Ramos (cell line): Measurements from ENCODE around the gene PABPN1.

Experiments used
- in situ Hi-C: fragments of 300-500 bp; cut with MboI; formaldehyde crosslinking; loops from one replicate; pipeline ENCODE4 v1.14.3; 2022; ENCODE audit warnings: low sequenced_read_pairs; ENCODE audit not compliant: unreplicated experiment

The PABPN1 gene

DNA sequence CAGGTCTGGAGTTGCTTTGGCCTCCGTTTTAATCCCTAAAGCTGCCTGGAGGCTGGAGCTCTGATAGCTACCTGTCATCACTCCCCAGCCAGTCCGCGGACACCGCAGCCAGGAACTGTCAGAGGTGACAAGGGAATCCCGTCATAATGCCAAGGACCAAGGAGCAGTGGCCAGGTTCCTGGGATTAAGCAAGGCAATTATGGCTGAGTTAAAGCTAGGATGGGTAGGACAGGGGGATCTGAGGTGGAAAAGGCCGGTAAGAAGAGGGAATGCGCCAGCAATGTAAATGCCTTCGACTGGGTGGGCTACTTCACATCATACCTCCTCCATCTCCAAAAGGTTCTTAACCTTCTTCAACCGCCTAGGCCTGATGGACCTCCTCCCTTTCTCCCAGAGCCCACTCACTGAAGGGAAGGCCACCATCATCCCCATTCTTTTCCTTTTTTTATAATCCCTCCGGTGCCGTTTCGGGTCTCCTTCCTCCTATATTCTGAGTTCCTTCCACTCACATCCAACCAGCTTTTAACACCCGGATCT lies 20.5 kb upstream of the PABPN1 start:
- in situ Hi-C loops, result loop anchor here (10.0 to 25.0 kb wide), 2 partner anchors 264 to 862 kb away; partner anchors contain the start of genes AP1G2, IRF9 and REC8

DNA sequence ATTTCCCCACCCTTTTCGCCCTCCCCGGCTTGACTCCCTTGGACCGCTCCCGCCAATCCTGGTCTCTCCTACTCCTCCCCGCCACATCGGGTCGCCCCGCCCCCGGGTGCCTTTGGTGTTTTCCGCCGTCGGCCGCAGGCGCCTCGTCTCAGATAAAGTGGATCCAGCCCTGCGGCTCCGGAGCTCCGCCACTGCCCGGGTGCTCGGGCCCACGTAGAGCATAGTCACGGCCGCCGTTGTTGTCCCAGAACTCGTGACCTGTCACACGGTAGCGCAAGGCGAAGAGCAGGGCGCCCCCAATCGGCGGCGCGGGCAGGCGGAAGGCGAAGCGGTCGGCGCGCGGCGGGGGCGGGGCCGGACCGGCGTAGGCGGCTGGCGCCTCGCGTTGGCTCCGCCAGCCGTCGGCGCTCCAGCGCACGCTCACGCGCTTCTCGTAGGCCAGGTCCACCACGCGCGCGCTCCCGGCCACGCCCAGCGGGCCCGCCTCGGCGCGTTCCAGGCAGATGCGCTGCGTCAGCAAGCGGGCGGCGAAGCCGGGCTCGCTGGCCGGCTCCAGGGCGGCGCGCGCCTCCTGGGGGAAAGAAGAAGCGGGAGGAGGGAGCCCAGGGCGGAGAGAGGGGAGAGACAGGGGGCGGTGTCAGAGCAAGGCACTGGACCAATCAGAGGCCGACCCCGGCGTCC lies 19.8 kb upstream of the PABPN1 start:
- in situ Hi-C loops, result loop anchor here (10.0 to 25.0 kb wide), 2 partner anchors 263 to 861 kb away; partner anchors contain the start of genes AP1G2, IRF9 and REC8

- in situ Hi-C loops, result loop anchor here (10.0 to 25.0 kb wide), 2 partner anchors 263 to 860 kb away; partner anchors contain the start of genes AP1G2, IRF9 and REC8
Observed at GRCh38 chr14:23301969-23302289, 19.3 kb upstream of the PABPN1 start.

DNA sequence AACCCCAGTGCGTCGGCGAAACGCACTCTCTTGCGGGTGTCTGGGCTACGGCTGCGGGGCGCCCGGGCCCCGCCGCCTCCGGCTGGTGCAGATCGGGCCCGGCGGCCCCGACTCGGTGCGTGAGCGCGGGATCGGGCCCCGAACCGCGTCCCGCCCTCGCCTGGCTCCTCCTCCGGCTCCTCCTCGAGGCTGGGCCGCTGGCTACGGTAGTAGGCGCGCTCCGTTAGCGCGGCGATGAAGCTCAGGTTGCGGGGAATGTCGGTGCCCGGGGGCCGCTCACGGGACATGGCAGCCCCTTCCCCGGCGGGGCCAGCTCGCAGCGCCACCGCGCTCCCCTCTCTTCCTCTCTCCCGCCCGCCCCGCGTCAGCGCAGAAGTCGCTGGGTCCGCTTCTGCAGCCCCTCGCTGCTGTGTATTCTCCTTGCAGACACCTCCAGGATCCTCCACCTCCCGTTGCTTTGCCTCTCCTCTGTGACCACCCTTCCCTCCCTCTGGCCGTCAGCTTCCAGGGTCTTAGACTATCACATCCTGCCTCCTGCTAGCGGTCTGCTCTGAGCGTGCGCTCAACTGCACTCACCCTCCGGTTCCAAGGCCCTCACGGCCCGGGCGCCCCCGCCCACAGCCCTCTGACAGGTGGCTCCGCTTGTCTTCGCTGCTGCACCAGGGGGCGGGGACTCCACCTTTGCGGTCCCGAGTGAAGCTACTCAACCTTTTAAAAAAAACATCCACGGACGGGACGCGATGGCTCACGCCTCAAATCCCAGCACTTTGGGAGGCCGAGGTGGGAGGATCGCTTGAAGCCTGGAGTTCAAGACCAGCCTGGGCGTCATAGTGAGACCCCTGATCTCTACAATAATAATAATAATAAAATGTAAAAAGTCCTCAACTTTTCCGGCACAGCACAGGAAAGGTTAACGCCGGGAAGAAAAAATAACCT lies 18.7 kb upstream of the PABPN1 start, which contains the start of gene PPP1R3E:
PPP1R3E (minus strand) TSS at position 570 of the 936 bp plus-strand sequence; CDS start at position 287, 283 bp downstream.
- in situ Hi-C loops, result loop anchor here (10.0 to 25.0 kb wide), 2 partner anchors 262 to 860 kb away; partner anchors contain the start of genes AP1G2, IRF9 and REC8

DNA sequence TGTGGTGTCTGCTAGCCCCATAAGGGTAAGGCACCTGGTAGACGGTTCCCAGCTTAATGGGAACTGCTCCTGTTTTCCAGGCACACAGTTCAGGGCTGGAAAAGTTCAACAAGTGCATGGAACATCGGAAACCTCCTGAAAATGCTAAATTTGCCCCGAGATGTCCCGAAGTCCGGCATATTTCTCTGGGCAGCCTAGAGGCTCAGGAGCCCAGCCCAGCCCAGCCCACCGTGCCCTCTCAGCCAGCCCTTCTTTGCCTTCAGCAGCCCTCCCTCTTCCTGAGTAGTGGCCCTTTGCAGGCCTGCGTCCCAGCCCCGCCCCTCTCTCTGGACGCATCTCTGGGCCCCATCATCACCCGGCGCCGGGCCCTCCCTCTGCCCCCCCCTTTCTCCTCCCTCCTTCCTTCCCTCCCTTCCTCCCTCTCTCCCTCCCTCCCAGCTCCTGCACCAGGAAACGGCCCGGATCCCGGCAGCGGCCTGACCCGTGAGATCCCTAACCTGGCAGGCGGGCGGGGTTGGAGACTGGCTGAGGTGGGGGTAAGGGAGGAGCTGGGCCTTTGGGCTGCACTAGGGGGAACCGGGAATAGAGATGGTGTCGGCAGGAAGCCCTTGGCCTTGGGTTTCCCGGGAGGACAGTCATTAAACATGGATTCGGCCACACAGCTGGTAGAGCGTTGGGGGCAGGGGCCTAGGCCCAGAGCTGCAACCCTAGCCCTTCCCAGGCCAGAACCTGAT lies 14.7 kb upstream of the PABPN1 start, which contains the start of gene BCL2L2:
BCL2L2 (plus strand) TSS at position 422 of the 734 bp plus-strand sequence. CDS start 935 bp downstream, outside the sequence.
- in situ Hi-C loops, result loop anchor here (10.0 to 25.0 kb wide), 2 partner anchors 258 to 856 kb away; partner anchors contain the start of genes AP1G2, IRF9 and REC8

DNA sequence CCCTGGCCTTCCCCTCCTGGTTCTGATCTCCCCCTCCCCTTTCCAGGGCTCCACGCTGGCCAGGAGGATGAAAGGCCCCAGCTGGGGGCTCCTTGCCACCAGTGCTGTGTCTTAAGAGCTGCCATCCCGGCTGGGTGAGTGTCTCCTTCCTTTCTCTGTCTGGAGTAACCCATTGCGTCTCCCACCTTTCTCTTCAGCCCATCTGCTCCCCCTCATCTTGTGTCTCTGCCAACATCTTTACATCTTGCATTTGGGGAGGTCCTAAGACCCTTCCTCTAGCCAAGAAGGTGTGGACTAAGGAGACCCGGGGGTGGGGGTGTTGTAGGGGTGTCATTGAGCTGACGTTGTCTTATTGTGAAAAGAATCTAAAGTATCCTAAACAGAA lies 14.1 kb upstream of the PABPN1 start:
- in situ Hi-C loops, result loop anchor here (10.0 to 25.0 kb wide), 2 partner anchors 258 to 855 kb away; partner anchors contain the start of genes AP1G2, IRF9 and REC8

GRCh38 chr14:23307687-23308644 lies 13.3 kb upstream of the PABPN1 start:
- in situ Hi-C loops, result loop anchor here (10.0 to 25.0 kb wide), 2 partner anchors 257 to 854 kb away; partner anchors contain the start of genes AP1G2, IRF9 and REC8

- in situ Hi-C loops, result loop anchor here (10.0 to 25.0 kb wide), 2 partner anchors 256 to 853 kb away; partner anchors contain the start of genes AP1G2, IRF9 and REC8
Observed at GRCh38 chr14:23308721-23309445, 12.4 kb upstream of the PABPN1 start.

- in situ Hi-C loops, result loop anchor here (25.0 kb wide), 1 partner anchor 852 kb away; the partner anchor contains the start of genes IRF9 and REC8
Observed at GRCh38 chr14:23310546-23310945, 10.7 kb upstream of the PABPN1 start.

DNA sequence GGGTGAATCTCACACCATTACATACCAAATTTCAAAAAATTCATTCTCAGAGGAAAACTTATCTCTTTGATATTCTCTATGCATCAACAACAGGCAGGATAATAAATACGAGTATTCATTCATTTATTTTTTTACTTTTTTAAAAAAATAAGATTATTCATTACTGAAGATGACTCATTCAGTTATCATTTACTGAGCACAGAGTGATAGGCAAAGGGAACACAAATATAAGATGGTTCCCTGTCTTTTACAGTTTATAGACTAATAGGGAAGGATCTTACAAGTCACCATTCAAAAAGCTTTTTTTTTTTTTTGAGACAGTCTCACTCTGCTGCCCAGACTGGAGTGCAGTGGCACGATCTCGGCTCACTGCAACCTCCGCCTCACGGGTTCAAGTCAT lies 5.0 kb upstream of the PABPN1 start:
- in situ Hi-C loops, result loop anchor here (25.0 kb wide), 1 partner anchor 846 kb away; the partner anchor contains the start of genes IRF9 and REC8

DNA sequence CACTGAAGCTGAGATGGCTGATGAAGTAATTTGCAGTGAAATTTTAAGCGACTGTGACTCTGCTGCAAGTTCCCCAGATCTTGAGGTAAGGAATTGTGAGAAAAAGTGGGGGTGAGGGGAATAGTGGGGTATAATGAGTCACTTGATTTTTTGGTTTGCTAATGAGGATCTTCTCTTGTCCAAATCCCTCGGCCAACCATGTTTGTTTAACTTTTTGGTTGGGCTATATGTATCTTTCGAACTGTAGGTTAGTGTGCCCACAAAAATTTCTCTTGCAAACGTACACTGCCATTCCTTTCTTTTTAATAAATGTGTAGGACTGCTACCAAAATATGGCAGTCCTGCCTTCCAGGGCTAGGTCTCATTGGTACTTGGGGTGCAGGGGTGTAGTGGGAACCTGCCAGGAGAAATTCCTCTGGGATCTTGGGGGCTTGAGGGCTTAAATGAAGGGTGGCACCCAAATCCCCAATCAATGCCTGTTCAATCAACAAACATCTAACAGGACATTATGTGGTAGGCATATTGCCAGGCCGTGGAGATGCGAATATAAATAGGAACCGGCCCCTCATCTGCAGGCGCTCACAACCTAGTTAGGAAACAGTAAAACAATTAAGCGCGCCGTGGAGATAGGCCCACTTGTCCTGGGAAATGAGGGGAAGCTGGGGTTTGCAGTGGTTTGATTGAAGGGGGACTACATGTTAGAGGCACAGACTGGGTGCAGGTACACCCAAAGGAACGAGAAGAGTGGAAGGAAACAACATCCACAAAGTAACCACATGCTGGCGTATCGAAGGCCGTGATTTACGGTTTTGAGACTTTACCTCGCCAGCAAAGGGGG lies 1.3 kb upstream of the PABPN1 start:
- in situ Hi-C loops, result loop anchor here (10.0 to 25.0 kb wide), 2 partner anchors 235 to 842 kb away; partner anchors contain the start of genes IRF9, REC8, THTPA and ZFHX2

GRCh38 chr14:23321572-23322547 lies 603 bp downstream of the PABPN1 start:
- in situ Hi-C loops, result loop anchor here (10.0 to 25.0 kb wide), 2 partner anchors 233 to 840 kb away; partner anchors contain the start of genes IRF9, REC8, THTPA and ZFHX2

DNA sequence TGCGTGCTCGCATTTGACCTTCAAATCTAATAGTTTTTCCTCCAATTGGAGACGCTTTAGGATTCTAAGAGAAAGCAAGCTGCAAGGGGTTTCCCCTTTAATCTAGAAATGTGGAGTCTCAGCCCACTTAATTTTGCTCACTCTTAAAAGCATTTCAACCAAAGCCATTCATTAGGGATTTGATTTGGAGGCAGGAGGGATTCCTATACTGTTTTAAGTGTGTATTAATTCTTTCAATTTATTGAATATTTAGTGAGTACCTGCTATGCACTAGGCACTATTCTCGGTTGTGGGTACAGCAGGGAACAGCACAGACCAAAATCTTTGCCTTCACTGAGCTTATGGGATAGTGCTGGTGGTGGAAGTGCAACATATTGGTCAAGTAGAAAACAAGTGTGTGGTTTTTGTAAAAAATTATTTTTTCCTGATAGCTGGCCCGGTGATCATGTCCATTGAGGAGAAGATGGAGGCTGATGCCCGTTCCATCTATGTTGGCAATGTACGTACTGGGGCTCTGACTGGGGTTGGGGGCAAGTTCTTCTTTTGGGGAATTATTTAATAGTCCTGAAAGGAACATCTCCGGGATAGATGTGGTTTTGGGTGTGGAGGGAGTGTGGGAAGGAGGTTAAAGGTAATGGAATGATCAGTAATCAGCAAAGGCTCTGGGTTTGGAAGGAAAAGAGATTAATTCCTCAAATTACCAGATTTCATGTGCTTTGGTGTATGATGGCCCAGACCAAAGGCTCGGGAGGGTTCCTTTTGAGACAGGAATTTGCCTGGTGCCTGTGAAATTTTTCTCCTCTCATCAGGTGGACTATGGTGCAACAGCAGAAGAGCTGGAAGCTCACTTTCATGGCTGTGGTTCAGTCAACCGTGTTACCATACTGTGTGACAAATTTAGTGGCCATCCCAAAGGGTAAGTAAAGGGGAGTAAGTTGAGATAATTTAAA lies 1.6 kb downstream of the PABPN1 start:
- in situ Hi-C loops, result loop anchor here (10.0 to 25.0 kb wide), 2 partner anchors 232 to 839 kb away; partner anchors contain the start of genes IRF9, REC8, THTPA and ZFHX2
